Neuronal stem cell (in vitro differentiated cells): Measurements from ENCODE around the gene BBS9.

ENCODE experiments used
- DNase-seq: peaks from one replicate; pipeline ENCODE4 v3.0.0-alpha.2; 2013; ENCODE audit warnings: low spot score
- H2AFZ ChIP-seq: one replicate; pipeline ENCODE4 v1.6.1; 2013; ENCODE audit warnings: mild to moderate bottlenecking, low read length, inconsistent platforms
- H2AK5ac ChIP-seq: 2 replicates; pipeline ENCODE4 v1.6.1; 2013; ENCODE audit warnings: low read depth, mild to moderate bottlenecking, inconsistent platforms, low read length, moderate library complexity, mixed read lengths
- H2BK120ac ChIP-seq: 2 replicates; pipeline ENCODE4 v1.6.1; 2013; ENCODE audit warnings: low read depth, mild to moderate bottlenecking, inconsistent platforms, low read length, moderate library complexity, mixed read lengths
- H2BK12ac ChIP-seq: one replicate; pipeline ENCODE4 v1.6.1; 2013; ENCODE audit warnings: low read length, inconsistent platforms
- H2BK15ac ChIP-seq: 2 replicates; pipeline ENCODE4 v1.6.1; 2013; ENCODE audit warnings: mild to moderate bottlenecking, low read length, inconsistent platforms, mixed read lengths
- H2BK5ac ChIP-seq: one replicate; pipeline ENCODE4 v1.6.1; 2013; ENCODE audit warnings: inconsistent platforms, mild to moderate bottlenecking, low read length, moderate library complexity
- H3K14ac ChIP-seq: one replicate; pipeline ENCODE4 v1.6.1; 2013; ENCODE audit warnings: low read length, inconsistent platforms
- H3K18ac ChIP-seq: 2 replicates; pipeline ENCODE4 v1.6.1; 2013; ENCODE audit warnings: low read length, inconsistent platforms
- H3K23ac ChIP-seq: 2 replicates; pipeline ENCODE4 v1.6.1; 2013; ENCODE audit warnings: low read depth, mild to moderate bottlenecking, mixed read lengths, low read length, inconsistent platforms; ENCODE audit not compliant: poor library complexity
- H3K27ac ChIP-seq: replicated peaks from 3 replicates; pipeline ENCODE4 v1.5.1; 2013; ENCODE audit warnings: low read length, inconsistent platforms
- H3K27me3 ChIP-seq, 3 experiments: 2 replicates each; pipeline ENCODE4 v1.6.1; 2013; ENCODE audit warnings: low read length in 3 of 3, mild to moderate bottlenecking in 2 of 3, inconsistent platforms in 1 of 3, low read depth in 1 of 3, mixed read lengths in 1 of 3, moderate library complexity in 1 of 3; ENCODE audit not compliant: control insufficient read depth in 3 of 3, insufficient read depth in 3 of 3
- H3K36me3 ChIP-seq, 2 donors: replicated peaks in 1 of 2; 2 replicates each; pipeline ENCODE4 v1.6.1; 2013; ENCODE audit warnings: low read length in 2 of 2; ENCODE audit not compliant: control insufficient read depth in 2 of 2, insufficient read depth in 2 of 2
- H3K4ac ChIP-seq: 2 replicates; pipeline ENCODE4 v1.6.1; 2013; ENCODE audit warnings: inconsistent platforms, mild to moderate bottlenecking, low read length, moderate library complexity
- H3K4me1 ChIP-seq, 2 donors: 1 replicate in 1 of 2; 2 replicates in 1 of 2; pipeline ENCODE4 v1.6.1; 2013; ENCODE audit warnings: low read length in 2 of 2, low read depth in 1 of 2; ENCODE audit not compliant: control insufficient read depth in 2 of 2, insufficient read depth in 1 of 2
- H3K4me2 ChIP-seq: one replicate; pipeline ENCODE4 v1.6.1; 2013; ENCODE audit warnings: mild to moderate bottlenecking, low read length, inconsistent platforms; ENCODE audit not compliant: insufficient read depth, poor library complexity, severe bottlenecking
- H3K4me3 ChIP-seq, 2 donors: 2 replicates each; pipeline ENCODE4 v1.5.1; 2013; ENCODE audit warnings: low read length in 2 of 2, mild to moderate bottlenecking in 2 of 2, inconsistent platforms in 1 of 2, moderate library complexity in 1 of 2
- H3K79me1 ChIP-seq: one replicate; pipeline ENCODE4 v1.6.1; 2013; ENCODE audit warnings: low read depth, mild to moderate bottlenecking, inconsistent platforms, low read length, moderate library complexity
- H3K9ac ChIP-seq: one replicate; pipeline ENCODE4 v1.6.1; 2013; ENCODE audit warnings: mild to moderate bottlenecking, low read depth, low read length, inconsistent platforms; ENCODE audit not compliant: poor library complexity
- H3K9me3 ChIP-seq, 2 donors: replicated peaks in 1 of 2; 2 replicates each; pipeline versions ENCODE3 to v1.6.1; 2013; ENCODE audit warnings: low read length in 2 of 2, mild to moderate bottlenecking in 2 of 2, inconsistent platforms in 1 of 2, low read depth in 1 of 2, mixed read lengths in 1 of 2, moderate library complexity in 1 of 2; ENCODE audit not compliant: control insufficient read depth in 2 of 2, insufficient read depth in 1 of 2
- H4K8ac ChIP-seq: one replicate; pipeline ENCODE4 v1.6.1; 2013; ENCODE audit warnings: low read depth, mild to moderate bottlenecking, inconsistent platforms, low read length, moderate library complexity
- H4K91ac ChIP-seq: one replicate; pipeline ENCODE4 v1.6.1; 2013; ENCODE audit warnings: low read length, low read depth, mild to moderate bottlenecking, inconsistent platforms; ENCODE audit not compliant: poor library complexity
- WGBS, 2 donors: extraction: QIAGEN DNeasy Blood & Tissue Kit; methylation state at CpG; one replicate each; pipeline ENCODE4 v1.1.7; 2013; ENCODE audit warnings: missing lambda C conversion rate in 2 of 2, mixed read lengths in 1 of 2; ENCODE audit not compliant: insufficient read length in 2 of 2, insufficient replicate concordance in 1 of 2; ENCODE audit errors: extremely low coverage in 2 of 2; 5-methylcytosine and 5-hydroxymethylcytosine counted together

Gene BBS9

DNA sequence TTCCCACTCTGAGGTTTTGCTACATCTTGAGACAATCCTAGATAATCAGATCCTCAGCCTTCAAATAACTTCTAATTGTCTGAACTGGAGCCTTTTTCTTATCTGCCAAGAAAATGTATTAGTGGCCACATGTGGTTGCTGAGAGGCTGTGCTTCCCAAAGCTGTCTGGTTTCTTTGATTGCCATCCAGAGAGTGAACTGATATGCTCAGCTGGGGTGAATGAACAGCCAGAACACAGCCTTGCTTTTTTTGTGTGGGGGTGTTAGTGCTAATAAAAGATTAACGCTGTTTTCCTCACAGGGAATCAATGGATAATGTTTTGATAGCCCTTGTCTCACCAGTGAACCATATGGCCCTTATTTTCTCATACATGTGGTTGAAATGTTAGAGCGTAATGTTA lies 66.9 kb downstream of the BBS9 start:
- Histone ChIP-seq H3K14ac (no peak overlapping the region), H2BK12ac (no peak overlapping the region), H2BK15ac (no peak overlapping the region), H4K8ac (no peak overlapping the region), H4K91ac (no peak overlapping the region), H3K18ac (no peak overlapping the region), H3K79me1 (no peaks in the 10 kb centered on the region), H3K23ac (no peak overlapping the region), H3K4me3 (no peak overlapping the region), H2BK5ac (no peak overlapping the region), H3K27me3 (no peaks in the 10 kb centered on the region), H2AK5ac (no peak overlapping the region), H2BK120ac (no peak overlapping the region), H3K27ac (no peak overlapping the region), H3K4ac (no peak overlapping the region), H3K9me3 (no peaks in the 10 kb centered on the region), H2AFZ (no peak overlapping the region), H3K4me2 (no peak overlapping the region), H3K4me1 (no peaks in the 10 kb centered on the region), H3K36me3 (no peaks in the 10 kb centered on the region), H3K9ac (no peak overlapping the region)
- DNase-seq: no peak
- WGBS, 2 donors: no CpG with 5 or more reads among the region's 2 CpGs

DNA sequence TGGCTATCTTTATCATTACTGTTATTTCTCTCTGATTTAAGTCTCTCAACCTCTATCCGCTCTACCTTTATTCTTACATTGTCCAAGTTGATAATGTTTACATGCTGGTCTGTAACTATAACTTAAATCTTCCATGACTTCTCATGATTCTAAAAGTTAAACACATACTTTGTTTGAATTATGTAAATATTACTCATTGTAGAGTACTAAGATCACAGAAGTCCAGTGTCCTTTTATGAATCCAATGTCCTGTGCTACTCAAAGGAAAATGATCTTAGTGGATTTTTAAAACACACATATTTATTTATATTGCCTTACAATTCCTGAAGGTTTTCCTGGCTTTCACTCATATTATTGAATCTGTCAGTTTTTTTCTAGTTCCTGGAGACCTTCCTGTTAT lies 70.9 kb downstream of the BBS9 start:
- Histone ChIP-seq H3K9me3 (no peaks in the 10 kb centered on the region), H3K4me3 (no peak overlapping the region), H3K9ac (no peak overlapping the region), H2BK120ac (no peak overlapping the region), H2AFZ (no peak overlapping the region), H4K8ac (no peak overlapping the region), H3K18ac (no peak overlapping the region), H3K14ac (no peak overlapping the region), H3K27ac (no peak overlapping the region), H3K4ac (no peak overlapping the region), H3K4me2 (no peak overlapping the region), H4K91ac (no peak overlapping the region), H3K79me1 (no peaks in the 10 kb centered on the region), H3K27me3 (no peaks in the 10 kb centered on the region), H3K36me3 (no peaks in the 10 kb centered on the region), H2BK12ac (no peak overlapping the region), H2BK5ac (no peak overlapping the region), H3K23ac (no peak overlapping the region), H3K4me1 (no peaks in the 10 kb centered on the region), H2BK15ac (no peak overlapping the region), H2AK5ac (no peak overlapping the region)
- no CpG with 5 or more reads among the region's 1 CpG for WGBS, 2 donors
- DNase-seq: no peak

DNA sequence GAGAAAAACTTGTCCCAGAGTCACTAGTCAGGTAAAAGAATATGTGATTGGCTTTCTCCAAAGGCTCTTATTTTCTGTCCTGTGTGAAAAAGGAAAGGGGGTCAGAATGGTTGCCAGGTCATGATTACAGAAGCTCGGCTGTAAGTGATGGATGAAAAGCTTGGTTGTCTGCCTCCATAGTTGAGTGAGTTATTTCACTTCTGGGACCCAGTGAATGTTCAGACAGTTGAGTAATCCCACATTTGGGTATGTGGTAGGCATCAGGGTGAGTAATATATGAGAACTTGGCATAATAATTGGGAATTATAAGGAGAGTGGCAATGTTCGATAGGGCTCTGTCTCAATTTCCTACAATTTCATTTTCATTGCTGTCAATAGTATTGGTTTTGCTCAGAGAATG lies 72.5 kb downstream of the BBS9 start:
- Histone ChIP-seq H2BK15ac (no peak overlapping the region), H2BK12ac (no peak overlapping the region), H3K14ac (no peak overlapping the region), H2AK5ac (no peak overlapping the region), H3K4me3 (no peak overlapping the region), H4K8ac (no peak overlapping the region), H3K36me3 (no peaks in the 10 kb centered on the region), H3K27me3 (no peaks in the 10 kb centered on the region), H3K4me2 (no peak overlapping the region), H3K79me1 (no peaks in the 10 kb centered on the region), H3K9ac (no peak overlapping the region), H2BK120ac (no peak overlapping the region), H4K91ac (no peak overlapping the region), H2AFZ (no peak overlapping the region), H3K9me3 (no peaks in the 10 kb centered on the region), H3K4ac (no peak overlapping the region), H3K4me1 (no peaks in the 10 kb centered on the region), H3K27ac (no peak overlapping the region), H3K23ac (no peak overlapping the region), H2BK5ac (no peak overlapping the region), H3K18ac (no peak overlapping the region)
- DNase-seq: no peak
- no CpG with 5 or more reads among the region's 2 CpGs for WGBS, 2 donors

DNA sequence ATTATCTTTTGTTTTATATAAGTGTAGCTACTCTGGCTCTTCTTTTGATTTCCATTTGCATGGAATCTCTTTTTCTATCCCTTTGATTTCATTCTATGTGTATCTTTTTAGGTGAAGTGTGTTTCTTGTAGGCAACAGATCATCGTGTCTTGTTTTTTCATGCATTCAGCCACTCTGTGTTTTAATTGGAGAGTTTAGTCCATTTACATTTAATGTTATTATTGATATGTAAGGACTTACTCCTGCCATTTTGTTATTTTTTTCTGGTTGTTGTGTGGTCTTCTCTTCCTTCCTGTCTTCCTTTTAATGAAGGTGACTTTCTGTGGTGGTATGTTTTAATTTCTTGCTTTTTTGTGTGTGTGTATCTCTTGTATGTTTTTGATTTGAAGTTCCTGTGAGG lies 81.6 kb downstream of the BBS9 start:
- H3K27me3 ChIP-seq: no peaks in the 10 kb centered on the region
- H4K8ac ChIP-seq: no peak overlapping the region
- no peak overlapping the region for H2BK15ac ChIP-seq
- H3K9ac ChIP-seq: no peak overlapping the region
- DNase-seq: no peak
- H2BK120ac ChIP-seq: no peak overlapping the region
- no CpG with 5 or more reads among the region's 1 CpG for WGBS, 2 donors
- no peak overlapping the region for H3K4me2 ChIP-seq
- no peak overlapping the region for H3K4ac ChIP-seq
- H3K4me3 ChIP-seq: no peak overlapping the region
- H2AFZ ChIP-seq: no peak overlapping the region
- no peaks in the 10 kb centered on the region for H3K79me1 ChIP-seq
- no peak overlapping the region for H2BK12ac ChIP-seq
- H3K14ac ChIP-seq: no peak overlapping the region
- H4K91ac ChIP-seq: no peak overlapping the region
- H3K9me3 ChIP-seq: peaks cover 0 to 3% of the 10 kb centered on the region in 2 donors
- H3K18ac ChIP-seq: no peak overlapping the region
- no peak overlapping the region for H2BK5ac ChIP-seq
- no peak overlapping the region for H2AK5ac ChIP-seq
- no peaks in the 10 kb centered on the region for H3K4me1 ChIP-seq
- no peak overlapping the region for H3K23ac ChIP-seq
- no peaks in the 10 kb centered on the region for H3K36me3 ChIP-seq
- H3K27ac ChIP-seq: no peak overlapping the region
